Motor neuron (in vitro differentiated cells): ENCODE results near the gene CPS1. TPM values are rescaled to one million over a fixed set of nuclear protein-coding genes. Genes with fewer than 3 reads are reported as not detected.

Source experiments
- ATAC-seq, 8 experiments: fragments of 200-7000 bp; cut with Tn5 transposase; replicated peaks in 6 of 8; 2 replicates each; pipeline ENCODE4 v1.8.0; 2021; ENCODE audit warnings: mild to moderate bottlenecking in 8 of 8, moderate library complexity in 8 of 8
- H3K27ac ChIP-seq, 2 donors: fragments of 250-450 bp; sonication (Bioruptor Pico); 2 replicates each; pipeline ENCODE4 v1.9.0; 2021; ENCODE audit warnings: antibody characterized with exemption in 2 of 2, mild to moderate bottlenecking in 2 of 2, moderate library complexity in 1 of 2
- H3K4me1 ChIP-seq, 2 donors: fragments of 250-450 bp; sonication (Bioruptor Pico); replicated peaks in 1 of 2; 2 replicates each; pipeline ENCODE4 v1.6.1; 2021; ENCODE audit warnings: antibody characterized with exemption in 2 of 2, mild to moderate bottlenecking in 2 of 2, moderate library complexity in 1 of 2
- H3K4me3 ChIP-seq, 5 donors: fragments of 250-450 bp; sonication (Bioruptor Pico); 2 replicates each; pipeline ENCODE4 v1.9.0; 2021; ENCODE audit warnings: antibody characterized with exemption in 5 of 5, mild to moderate bottlenecking in 5 of 5, moderate library complexity in 4 of 5
- WGBS, 10 experiments: fragments of 450-650 bp; shearing (Covaris generic); methylation state at CpG; one replicate each; pipeline ENCODE4 v1.0.0; 2022; 5-methylcytosine and 5-hydroxymethylcytosine counted together
- in situ Hi-C, 9 experiments: fragments of 400-800 bp; cut with MboI; loops; one replicate each; pipeline ENCODE4 v1.15.0; 2021; ENCODE audit warnings: low sequenced_read_pairs in 9 of 9, low pct_unique_long_range_greater_than_20kb in 2 of 9; ENCODE audit not compliant: unreplicated experiment in 9 of 9
- total RNA-seq, 8 experiments: library from RNA; unstranded; fragments of 300-600 nt; gene quantifications; 2 replicates each; pipeline versions ENCODE4 v1.2.3 to v1.2.4, GENCODE V29; 2022

The CPS1 gene
- total RNA-seq, 8 experiments from 2014 or later, result 2.1 to 451 (median 11.3) TPM

- in situ Hi-C loops, result no loop called here
- no peaks in the 10 kb centered on the region for H3K4me1 ChIP-seq
- ATAC-seq, result no peak
- no peak overlapping the region for H3K4me3 ChIP-seq
- 56 to 100% (median 83%) methylated on average over 1 of the region's 1 CpG; no CpG with 5 or more reads in 1 of the 10 experiments for WGBS, 10 experiments
- no peak overlapping the region for H3K27ac ChIP-seq
Observed at GRCh38 chr2:210553373-210553772, 3.0 kb upstream of the CPS1 start.

GRCh38 chr2:210555555-210555954 is 844 bp upstream of the CPS1 start:
- no peak for ATAC-seq
- in situ Hi-C loops, result no loop called here
- H3K27ac ChIP-seq, result no peak overlapping the region
- H3K4me3 ChIP-seq, result no peak overlapping the region
- no peaks in the 10 kb centered on the region for H3K4me1 ChIP-seq

GRCh38 chr2:210557721-210558120 is 1.3 kb downstream of the CPS1 start:
- Histone ChIP-seq H3K27ac (no peak overlapping the region), H3K4me3 (no peak overlapping the region), H3K4me1 (no peaks in the 10 kb centered on the region)
- peak in 1 of 8 experiments; percentile 41 for ATAC-seq
- in situ Hi-C loops, result no loop called here

GRCh38 chr2:210558708-210559107 is 2.3 kb downstream of the CPS1 start:
- ATAC-seq, result peak in 2 of 8 experiments; percentile 6 to 41
- WGBS, 10 experiments, result 14 to 40% methylated on average over 1 of the region's 1 CpG; no CpG with 5 or more reads in 8 of the 10 experiments
- no peak overlapping the region for H3K4me3 ChIP-seq
- in situ Hi-C loops, result no loop called here
- H3K27ac ChIP-seq, result no peak overlapping the region
- no peaks in the 10 kb centered on the region for H3K4me1 ChIP-seq

- ATAC-seq, result no peak
- no peak overlapping the region for H3K4me3 ChIP-seq
- in situ Hi-C loops, result no loop called here
- H3K27ac ChIP-seq, result no peak overlapping the region
- no peaks in the 10 kb centered on the region for H3K4me1 ChIP-seq
- 50 to 100% (median 83%) methylated on average over 2 to 5 of the region's 6 CpGs; no CpG with 5 or more reads in 1 of the 10 experiments for WGBS, 10 experiments
Observed at GRCh38 chr2:210559182-210559581, 2.8 kb downstream of the CPS1 start.

- H3K4me1 ChIP-seq, result no peaks in the 10 kb centered on the region
- no peak for ATAC-seq
- WGBS, 10 experiments, result 59 to 100% (median 98%) methylated on average over 1 to 5 of the region's 5 CpGs; no CpG with 5 or more reads in 2 of the 10 experiments
- H3K4me3 ChIP-seq, result no peak overlapping the region
- no peak overlapping the region for H3K27ac ChIP-seq
- in situ Hi-C loops, result no loop called here
Observed at GRCh38 chr2:210561475-210561874, 5.1 kb downstream of the CPS1 start.

GRCh38 chr2:210562091-210562490 is 5.7 kb downstream of the CPS1 start:
- 11 to 100% (median 75%) methylated on average over 1 of the region's 1 CpG; no CpG with 5 or more reads in 2 of the 10 experiments for WGBS, 10 experiments
- no peak overlapping the region for H3K4me3 ChIP-seq
- H3K4me1 ChIP-seq, result no peaks in the 10 kb centered on the region
- ATAC-seq, result no peak
- H3K27ac ChIP-seq, result no peak overlapping the region
- in situ Hi-C loops, result no loop called here

- Histone ChIP-seq H3K4me3 (no peak overlapping the region), H3K27ac (no peak overlapping the region), H3K4me1 (no peaks in the 10 kb centered on the region)
- in situ Hi-C loops, result no loop called here
- 22 to 100% (median 92%) methylated on average over 1 to 4 of the region's 4 CpGs for WGBS, 10 experiments
- ATAC-seq, result peak in 1 of 8 experiments; percentile 61
Observed at GRCh38 chr2:210562502-210563080, 6.2 kb downstream of the CPS1 start.

GRCh38 chr2:210567279-210567678 is 10.9 kb downstream of the CPS1 start:
- Histone ChIP-seq H3K4me1 (no peaks in the 10 kb centered on the region), H3K27ac (no peak overlapping the region), H3K4me3 (no peak overlapping the region)
- in situ Hi-C loops, result no loop called here
- ATAC-seq, result no peak

- WGBS, 10 experiments, result 0 to 100% (median 88%) methylated on average over 1 to 2 of the region's 2 CpGs; no CpG with 5 or more reads in 3 of the 10 experiments
- in situ Hi-C loops, result no loop called here
- Histone ChIP-seq H3K27ac (no peak overlapping the region), H3K4me3 (no peak overlapping the region), H3K4me1 (no peaks in the 10 kb centered on the region)
- ATAC-seq, result no peak
Observed at GRCh38 chr2:210568108-210568507, 11.7 kb downstream of the CPS1 start.

- Histone ChIP-seq H3K4me3 (no peak overlapping the region), H3K4me1 (peaks cover 0 to 7% of the 10 kb centered on the region in 2 donors), H3K27ac (no peak overlapping the region)
- in situ Hi-C loops, result no loop called here
- ATAC-seq, result peak in 3 of 8 experiments; percentile 73 to 85 (median 78)
- 8 to 50% (median 27%) methylated on average over 2 of the region's 2 CpGs; no CpG with 5 or more reads in 2 of the 10 experiments for WGBS, 10 experiments
Observed at GRCh38 chr2:210577263-210578071, 21.1 kb downstream of the CPS1 start.

GRCh38 chr2:210584834-210585233 is 28.4 kb downstream of the CPS1 start:
- Histone ChIP-seq H3K4me1 (peaks cover 0 to 8% of the 10 kb centered on the region in 2 donors), H3K27ac (no peak overlapping the region), H3K4me3 (no peak overlapping the region)
- 35 to 100% (median 80%) methylated on average over 1 to 2 of the region's 2 CpGs; no CpG with 5 or more reads in 1 of the 10 experiments for WGBS, 10 experiments
- in situ Hi-C loops, result no loop called here
- ATAC-seq, result no peak

GRCh38 chr2:210586381-210586780 is 30.0 kb downstream of the CPS1 start:
- ATAC-seq, result peak in 3 of 8 experiments; percentile 84 to 91 (median 85)

GRCh38 chr2:210591663-210592062 is 35.3 kb downstream of the CPS1 start:
- Histone ChIP-seq H3K4me1 (peaks cover 4 to 16% of the 10 kb centered on the region in 2 donors), H3K4me3 (no peak overlapping the region), H3K27ac (no peak overlapping the region)
- ATAC-seq, result no peak
- 5 to 100% (median 65%) methylated on average over 1 to 2 of the region's 2 CpGs for WGBS, 10 experiments
- in situ Hi-C loops, result no loop called here

More at GRCh38 chr2:210586381-210586780, 30.0 kb downstream of the CPS1 start:
- in situ Hi-C loops, result no loop called here
- Histone ChIP-seq H3K27ac (no peak overlapping the region), H3K4me1 (peaks cover 0 to 6% of the 10 kb centered on the region in 2 donors), H3K4me3 (no peak overlapping the region)
